Neuron (in vitro differentiated cells): ENCODE data around the gene BNC1.
A peak's percentile ranks its signal among the peaks of the same experiment; 100 is the strongest.

ENCODE experiments used
- H2AFZ ChIP-seq: one replicate; pipeline ENCODE4 v1.6.1; 2013; ENCODE audit warnings: low read depth, mild to moderate bottlenecking, inconsistent platforms, low read length, moderate library complexity
- H3K27me3 ChIP-seq: one replicate; pipeline ENCODE4 v1.6.1; 2013; ENCODE audit warnings: low read length; ENCODE audit not compliant: insufficient read depth
- H3K36me3 ChIP-seq: one replicate; pipeline ENCODE4 v1.6.1; 2013; ENCODE audit warnings: low read length; ENCODE audit not compliant: insufficient read depth
- H3K4me1 ChIP-seq: one replicate; pipeline ENCODE4 v1.6.1; 2013; ENCODE audit warnings: low read length; ENCODE audit not compliant: insufficient read depth
- H3K4me3 ChIP-seq: 2 replicates; pipeline ENCODE4 v1.5.1; 2013; ENCODE audit warnings: mild to moderate bottlenecking, low read length, moderate library complexity
- H3K9me3 ChIP-seq: one replicate; pipeline ENCODE4 v1.6.1; 2013; ENCODE audit warnings: low read length

BNC1 gene

GRCh38 chr15:83207660-83208366, 76.7 kb downstream of the BNC1 start, which contains the start of gene HDGFL3:
HDGFL3 (minus strand) TSS chr15:83207823; CDS start chr15:83207414, 409 bp downstream.
- Histone ChIP-seq H3K36me3 (no peaks in the 10 kb centered on the region), H2AFZ (peak within 1 kb of the TSS; percentile 77), H3K9me3 (no peaks in the 10 kb centered on the region), H3K4me3 (peak within 1 kb of the TSS; percentile 86), H3K4me1 (peaks cover 31% of the 10 kb centered on the region), H3K27me3 (no peaks in the 10 kb centered on the region)

DNA sequence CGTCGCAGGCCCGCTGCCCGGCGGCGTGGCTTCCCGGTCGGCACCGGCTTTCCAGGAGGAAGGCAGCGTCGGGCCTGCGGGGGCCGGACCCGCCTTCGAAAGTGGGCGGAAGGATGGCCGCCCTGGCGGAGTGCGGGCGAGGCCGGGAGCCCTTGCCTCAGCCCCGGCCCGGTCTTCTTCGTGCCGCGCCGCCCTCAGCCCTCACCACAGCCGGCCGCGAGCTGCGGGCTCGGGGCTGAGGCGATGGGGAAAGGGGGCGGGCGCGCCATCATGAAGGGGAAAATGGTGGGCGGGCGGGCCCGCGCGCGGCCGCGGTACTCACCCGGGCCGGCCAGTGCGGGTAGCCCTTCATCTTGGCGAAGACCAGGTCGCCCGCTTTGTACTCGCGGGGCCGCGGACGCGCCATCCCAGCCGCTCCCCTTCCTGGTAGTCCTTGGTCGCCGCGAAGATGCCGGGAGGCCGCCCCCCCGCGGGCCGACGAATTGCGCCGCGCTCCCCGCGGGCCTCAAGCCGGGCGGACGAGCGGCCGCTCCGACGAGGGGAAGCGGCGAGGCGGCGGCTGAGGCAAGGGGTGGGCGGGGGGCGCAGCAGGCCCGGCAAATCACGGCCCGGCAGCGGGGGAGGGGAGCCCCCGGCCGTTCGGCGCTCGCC, 77.3 kb downstream of the BNC1 start:
- no peaks in the 10 kb centered on the region for H3K27me3 ChIP-seq
- peaks cover 31% of the 10 kb centered on the region for H3K4me1 ChIP-seq
- H2AFZ ChIP-seq, result peak overlapping the region; percentile 77
- no peaks in the 10 kb centered on the region for H3K36me3 ChIP-seq
- H3K9me3 ChIP-seq, result no peaks in the 10 kb centered on the region
- peak overlapping the region; percentile 86 for H3K4me3 ChIP-seq

GRCh38 chr15:83206526-83207008, 77.9 kb downstream of the BNC1 start:
- H3K27me3 ChIP-seq, result no peaks in the 10 kb centered on the region
- no peaks in the 10 kb centered on the region for H3K9me3 ChIP-seq
- H2AFZ ChIP-seq, result peak overlapping the region; percentile 77
- H3K4me1 ChIP-seq, result peaks cover 31% of the 10 kb centered on the region
- no peaks in the 10 kb centered on the region for H3K36me3 ChIP-seq
- H3K4me3 ChIP-seq, result peak overlapping the region; percentile 86
